Liver (tissue), 9 donors: ENCODE measurements around the gene FAM120B. TPM values are rescaled to one million over a fixed set of nuclear protein-coding genes. Genes with fewer than 3 reads are reported as not detected.

Experiments used
- DNase-seq: peaks from one replicate; pipeline ENCODE4 v3.0.0-alpha.2; 2017; ENCODE audit warnings: low spot score
- H3K27ac ChIP-seq, 2 donors: one replicate each; pipeline ENCODE4 v1.7.0; 2013; ENCODE audit warnings: inconsistent platforms in 2 of 2, low read length in 2 of 2, control low read depth in 1 of 2, low read depth in 1 of 2, mild to moderate bottlenecking in 1 of 2
- H3K27me3 ChIP-seq, 4 donors: one replicate each; pipeline versions ENCODE4 v1.6.1 to v1.7.0; 2013; ENCODE audit warnings: low read length in 3 of 4, inconsistent platforms in 1 of 4, mild to moderate bottlenecking in 1 of 4, moderate library complexity in 1 of 4; ENCODE audit not compliant: control insufficient read depth in 4 of 4, insufficient read depth in 4 of 4
- H3K36me3 ChIP-seq, 4 donors: one replicate each; pipeline versions ENCODE4 v1.6.1 to v1.7.0; 2013; ENCODE audit warnings: low read length in 3 of 4, mild to moderate bottlenecking in 3 of 4, low read depth in 1 of 4, moderate library complexity in 1 of 4; ENCODE audit not compliant: control insufficient read depth in 4 of 4, insufficient read depth in 3 of 4
- H3K4me1 ChIP-seq, 4 donors: one replicate each; pipeline versions ENCODE4 v1.6.1 to v1.7.0; 2013; ENCODE audit warnings: low read length in 3 of 4, mild to moderate bottlenecking in 3 of 4, moderate library complexity in 1 of 4; ENCODE audit not compliant: control insufficient read depth in 4 of 4, insufficient read depth in 4 of 4
- H3K4me3 ChIP-seq, 3 donors: one replicate each; pipeline versions ENCODE4 v1.6.1 to v1.7.0; 2013; ENCODE audit warnings: low read length in 3 of 3, control low read depth in 1 of 3, low read depth in 1 of 3, mild to moderate bottlenecking in 1 of 3
- H3K9ac ChIP-seq, 2 donors: one replicate each; pipeline ENCODE4 v1.7.0; 2013; ENCODE audit warnings: low read length in 2 of 2, mild to moderate bottlenecking in 2 of 2, moderate library complexity in 2 of 2, control low read depth in 1 of 2, low read depth in 1 of 2
- H3K9me3 ChIP-seq, 4 donors: one replicate each; pipeline versions ENCODE4 v1.6.1 to v1.7.0; 2013; ENCODE audit warnings: low read length in 3 of 4; ENCODE audit not compliant: control insufficient read depth in 4 of 4
- CTCF ChIP-seq: fragments of 150-350 bp; IDR thresholded peaks from 2 replicates; pipeline ENCODE4 v1.5.1; 2017; ENCODE audit warnings: improper control_type of control experiment, low read depth, low read length; ENCODE audit not compliant: missing input control
- EGR1 ChIP-seq, 2 donors: IDR thresholded peaks; 2 replicates each; pipeline ENCODE4 v1.6.1; 2016 to 2018; ENCODE audit warnings: antibody characterized with exemption in 2 of 2, low read depth in 2 of 2
- FOXA1 ChIP-seq: IDR thresholded peaks from 2 replicates; pipeline ENCODE4 v1.6.1; 2016; ENCODE audit warnings: antibody characterized with exemption
- FOXA2 ChIP-seq: IDR thresholded peaks from 2 replicates; pipeline ENCODE4 v1.6.1; 2016; ENCODE audit warnings: antibody characterized with exemption
- GABPA ChIP-seq, 2 donors: IDR thresholded peaks in 1 of 2; conservative IDR thresholded peaks in 1 of 2; 2 replicates each; pipeline ENCODE4 v1.6.1; 2016; ENCODE audit warnings: antibody characterized with exemption in 2 of 2, mild to moderate bottlenecking in 1 of 2, moderate library complexity in 1 of 2
- HNF4A ChIP-seq, 2 donors: conservative IDR thresholded peaks; 2 replicates each; pipeline ENCODE4 v1.6.1; 2016; ENCODE audit warnings: antibody characterized with exemption in 2 of 2, mild to moderate bottlenecking in 2 of 2
- HNF4G ChIP-seq: IDR thresholded peaks from 2 replicates; pipeline ENCODE4 v1.6.1; 2016; ENCODE audit warnings: antibody characterized with exemption
- JUND ChIP-seq, 2 donors: IDR thresholded peaks; 2 replicates each; pipeline ENCODE4 v1.6.1; 2016; ENCODE audit warnings: antibody characterized with exemption in 2 of 2
- MAX ChIP-seq: IDR thresholded peaks from 2 replicates; pipeline ENCODE4 v1.6.1; 2016; ENCODE audit warnings: antibody characterized with exemption
- NR2F2 ChIP-seq: IDR thresholded peaks from 2 replicates; pipeline ENCODE4 v1.6.1; 2016; ENCODE audit warnings: antibody characterized with exemption
- RAD21 ChIP-seq, 2 donors: IDR thresholded peaks; 2 replicates each; pipeline ENCODE4 v1.6.1; 2016; ENCODE audit warnings: antibody characterized with exemption in 2 of 2, mild to moderate bottlenecking in 2 of 2
- REST ChIP-seq: IDR thresholded peaks from 2 replicates; pipeline ENCODE4 v1.6.1; 2016; ENCODE audit warnings: antibody characterized with exemption, mild to moderate bottlenecking
- RXRA ChIP-seq, 2 donors: IDR thresholded peaks; 2 replicates each; pipeline ENCODE4 v1.6.1; 2017 to 2018; ENCODE audit warnings: antibody characterized with exemption in 2 of 2, mild to moderate bottlenecking in 1 of 2
- TAF1 ChIP-seq: conservative IDR thresholded peaks from 2 replicates; pipeline ENCODE4 v1.6.1; 2016; ENCODE audit warnings: antibody characterized with exemption, mild to moderate bottlenecking
- YY1 ChIP-seq: IDR thresholded peaks from 2 replicates; pipeline ENCODE4 v1.6.1; 2016; ENCODE audit warnings: antibody characterized with exemption, mild to moderate bottlenecking
- ZBTB33 ChIP-seq: IDR thresholded peaks from 2 replicates; pipeline ENCODE4 v1.6.1; 2016; ENCODE audit warnings: antibody characterized with exemption
- WGBS: extraction: QIAGEN DNeasy Blood & Tissue Kit; methylation state at CpG from one replicate; pipeline ENCODE4 v1.1.7; 2013; 5-methylcytosine and 5-hydroxymethylcytosine counted together
- polyA plus RNA-seq, 2 donors: library from polyadenylated mRNA; stranded (reverse) in 1 of 2; unstranded in 1 of 2; fragments of 200-250 nt in 1 of 2; fragments of >200 nt in 1 of 2; fragmentation: Nextera tagmentation in 1 of 2; extraction: Ambion mirVana in 1 of 2; gene quantifications; one replicate each; pipeline versions ENCODE4 v1.2.1 to v1.2.3, GENCODE V29; 2013 to 2015
- total RNA-seq, 2 donors: library from RNA; depleted of rRNA; stranded (reverse); fragments of >200 nt; gene quantifications; one replicate each; pipeline ENCODE4 v1.2.3, GENCODE V29; 2014
- donor health status: healthy.
- donor health status: healthy.
- donor health status: healthy.
- donor health status: healthy.
- donor health status: healthy.

The FAM120B gene
- total and polyA plus RNA-seq, 4 donors = 6.0 to 11.1 (median 9.1) TPM

- Histone ChIP-seq H3K9ac (no peak overlapping the region), H3K4me1 (no peaks in the 10 kb centered on the region)
- DNase-seq = no peak
Observed at GRCh38 chr6:170445971-170446370, 139.4 kb downstream of the FAM120B start.

GRCh38 chr6:170446841-170447560 is 140.4 kb downstream of the FAM120B start:
- Histone ChIP-seq H3K4me3 (no peak overlapping the region), H3K4me1 (no peaks in the 10 kb centered on the region), H3K36me3 (no peaks in the 10 kb centered on the region), H3K9ac (no peak overlapping the region), H3K27me3 (no peaks in the 10 kb centered on the region), H3K27ac (no peak overlapping the region), H3K9me3 (no peaks in the 10 kb centered on the region)
- no peak for DNase-seq
- WGBS = 93% methylated on average over 15 of the region's 15 CpGs
- TF ChIP-seq HNF4G (no peak), RXRA (IDR thresholded peaks at IDR 0.05) (no peak), YY1 (no peak)

More at GRCh38 chr6:170445971-170446370, 139.4 kb downstream of the FAM120B start:
- Histone ChIP-seq H3K4me3 (no peak overlapping the region), H3K27me3 (no peaks in the 10 kb centered on the region), H3K36me3 (no peaks in the 10 kb centered on the region), H3K27ac (no peak overlapping the region), H3K9me3 (no peaks in the 10 kb centered on the region)
- no peak for TF ChIP-seq CTCF
- TF ChIP-seq NR2F2 = no peak
- no peak for TF ChIP-seq MAX
- TF ChIP-seq HNF4G = no peak
- TF ChIP-seq FOXA1 = no peak
- no peak for TF ChIP-seq FOXA2
- no peak for TF ChIP-seq ZBTB33
- no peak for TF ChIP-seq GABPA (IDR thresholded peaks at IDR 0.05 in 1 of 2, conservative IDR thresholded peaks at IDR 0.05 in 1 of 2)
- 89% methylated on average over 9 of the region's 9 CpGs for WGBS

- no peak for DNase-seq
- WGBS = 95% methylated on average over 14 of the region's 14 CpGs
- no peak overlapping the region for H3K4me3 ChIP-seq
- TF ChIP-seq NR2F2 = no peak
- no peak for TF ChIP-seq YY1
- TF ChIP-seq MAX = no peak
- TF ChIP-seq HNF4A (conservative IDR thresholded peaks at IDR 0.05) = no peak
- TF ChIP-seq REST = no peak
- TF ChIP-seq HNF4G = no peak
- TF ChIP-seq RAD21 (IDR thresholded peaks at IDR 0.05) = no peak
- TF ChIP-seq ZBTB33 = no peak
- no peak for TF ChIP-seq EGR1 (IDR thresholded peaks at IDR 0.05; ENCODE audit: low read depth in 2 of 2)
- no peak for TF ChIP-seq TAF1
- TF ChIP-seq RXRA (IDR thresholded peaks at IDR 0.05) = no peak
- TF ChIP-seq FOXA1 = no peak
- TF ChIP-seq JUND (IDR thresholded peaks at IDR 0.05) = no peak
- no peak for TF ChIP-seq GABPA (IDR thresholded peaks at IDR 0.05 in 1 of 2, conservative IDR thresholded peaks at IDR 0.05 in 1 of 2)
Observed at GRCh38 chr6:170447561-170447930, 141.0 kb downstream of the FAM120B start.

More at GRCh38 chr6:170447561-170447930, 141.0 kb downstream of the FAM120B start:
- Histone ChIP-seq H3K27ac (no peak overlapping the region), H3K27me3 (no peaks in the 10 kb centered on the region), H3K36me3 (no peaks in the 10 kb centered on the region), H3K4me1 (no peaks in the 10 kb centered on the region), H3K9ac (no peak overlapping the region), H3K9me3 (no peaks in the 10 kb centered on the region)
